Measurements from ENCODE around the gene CLDN7.

The CLDN7 gene

GRCh38 chr17:7236808-7237207 is 25.5 kb downstream of the CLDN7 start:
- no peak for DNase-seq (ENCODE audit: low spot score)

GRCh38 chr17:7235693-7236665 is 26.3 kb downstream of the CLDN7 start:
- DNase-seq (ENCODE audit: low spot score) = no peak

GRCh38 chr17:7234083-7234951 is 28.0 kb downstream of the CLDN7 start, which contains the start of gene DVL2:
Gene DVL2, minus strand, starts transcription at chr17:7234517. Its CDS starts 255 bp downstream, at chr17:7234262.
- DNase-seq (ENCODE audit: low spot score) = peak; percentile 95

- DNase-seq (ENCODE audit: low spot score) = no peak
Observed at GRCh38 chr17:7233701-7234082, 28.6 kb downstream of the CLDN7 start.

- no peak for DNase-seq (ENCODE audit: low spot score)
Observed at GRCh38 chr17:7232114-7232513, 30.2 kb downstream of the CLDN7 start.

GRCh38 chr17:7229504-7229903 is 32.8 kb downstream of the CLDN7 start:
- DNase-seq (ENCODE audit: low spot score) = no peak

GRCh38 chr17:7228920-7229319 is 33.4 kb downstream of the CLDN7 start:
- DNase-seq (ENCODE audit: low spot score) = no peak

- no peak for DNase-seq (ENCODE audit: low spot score)
Observed at GRCh38 chr17:7226721-7227710, 35.3 kb downstream of the CLDN7 start.

- DNase-seq (ENCODE audit: low spot score) = no peak
Observed at GRCh38 chr17:7225711-7226331, 36.5 kb downstream of the CLDN7 start.

GRCh38 chr17:7224661-7225111 is 37.6 kb downstream of the CLDN7 start:
- DNase-seq (ENCODE audit: low spot score) = no peak

GRCh38 chr17:7224110-7224509 is 38.2 kb downstream of the CLDN7 start:
- no peak for DNase-seq (ENCODE audit: low spot score)

- no peak for DNase-seq (ENCODE audit: low spot score)
Observed at GRCh38 chr17:7223375-7223774, 38.9 kb downstream of the CLDN7 start.

- no peak for DNase-seq (ENCODE audit: low spot score)
Observed at GRCh38 chr17:7222972-7223292, 39.3 kb downstream of the CLDN7 start.

GRCh38 chr17:7222093-7222971 is 39.9 kb downstream of the CLDN7 start:
- no peak for DNase-seq (ENCODE audit: low spot score)

GRCh38 chr17:7221278-7222092 is 40.8 kb downstream of the CLDN7 start:
- DNase-seq (ENCODE audit: low spot score) = no peak

- DNase-seq (ENCODE audit: low spot score) = no peak
Observed at GRCh38 chr17:7220593-7221277, 41.5 kb downstream of the CLDN7 start.

- DNase-seq (ENCODE audit: low spot score) = peak; percentile 83
Observed at GRCh38 chr17:7219812-7220592, 42.3 kb downstream of the CLDN7 start, which contains the start of the genes ACADVL and DLG4. Gene ACADVL, plus strand, starts transcription at chr17:7219938. Its CDS starts 47 bp downstream, at chr17:7219985. Gene DLG4, minus strand, starts transcription at chr17:7219836.

Data from globus pallidus (tissue), 1 donor.